H9 (cell line): ENCODE results near the gene EXOC3L1. TPM values are rescaled to one million over a fixed set of nuclear protein-coding genes. Genes with fewer than 3 reads are reported as not detected.

Experiments used
- DNase-seq: peaks from one replicate; pipeline ENCODE4 v3.0.0-alpha.2; 2017
- H2AFZ ChIP-seq: one replicate; pipeline ENCODE4 v1.6.1; 2013; ENCODE audit warnings: mild to moderate bottlenecking, low read length, control low read depth, moderate library complexity
- H2AK5ac ChIP-seq: 2 replicates; pipeline ENCODE4 v1.6.1; 2013; ENCODE audit warnings: low read length, control low read depth, mixed read lengths; ENCODE audit not compliant: insufficient read length
- H2BK120ac ChIP-seq: one replicate; pipeline ENCODE4 v1.6.1; 2013; ENCODE audit warnings: low read depth, mild to moderate bottlenecking, low read length, control low read depth, inconsistent platforms; ENCODE audit not compliant: poor library complexity, severe bottlenecking
- H2BK12ac ChIP-seq: 2 replicates; pipeline ENCODE4 v1.6.1; 2013; ENCODE audit warnings: low read length, control low read depth, mixed read lengths, low read depth; ENCODE audit not compliant: insufficient read length
- H2BK15ac ChIP-seq: 2 replicates; pipeline ENCODE4 v1.6.1; 2013; ENCODE audit warnings: low read depth, low read length, control low read depth
- H2BK20ac ChIP-seq: one replicate; pipeline ENCODE4 v1.6.1; 2013; ENCODE audit warnings: low read depth, mild to moderate bottlenecking, low read length, control low read depth, inconsistent platforms; ENCODE audit not compliant: poor library complexity, severe bottlenecking
- H2BK5ac ChIP-seq: 2 replicates; pipeline ENCODE4 v1.6.1; 2013; ENCODE audit warnings: low read length, control low read depth, mixed read lengths; ENCODE audit not compliant: insufficient read length
- H3K14ac ChIP-seq: 2 replicates; pipeline ENCODE4 v1.6.1; 2013; ENCODE audit warnings: low read length, control low read depth; ENCODE audit not compliant: insufficient read depth
- H3K18ac ChIP-seq: 2 replicates; pipeline ENCODE4 v1.6.1; 2013; ENCODE audit warnings: low read depth, mild to moderate bottlenecking, mixed read lengths, low read length, control low read depth; ENCODE audit not compliant: insufficient read length
- H3K23ac ChIP-seq: 2 replicates; pipeline ENCODE4 v1.6.1; 2013; ENCODE audit warnings: low read length, control low read depth, mixed read lengths, low read depth; ENCODE audit not compliant: insufficient read length
- H3K23me2 ChIP-seq: 2 replicates; pipeline ENCODE4 v1.6.1; 2013; ENCODE audit warnings: low read depth, mild to moderate bottlenecking, mixed read lengths, low read length, control low read depth; ENCODE audit not compliant: insufficient read length, poor library complexity, severe bottlenecking
- H3K27ac ChIP-seq: 2 replicates; pipeline ENCODE4 v1.5.1; 2013; ENCODE audit warnings: low read length, control low read depth, mixed read lengths, low read depth; ENCODE audit not compliant: insufficient read length
- H3K27me3 ChIP-seq: 2 replicates; pipeline ENCODE4 v1.6.1; 2013; ENCODE audit warnings: low read length, control low read depth, inconsistent platforms; ENCODE audit not compliant: insufficient read depth
- H3K4ac ChIP-seq: 2 replicates; pipeline ENCODE4 v1.6.1; 2013; ENCODE audit warnings: low read depth, mild to moderate bottlenecking, control low read depth, inconsistent platforms, low read length, moderate library complexity
- H3K4me1 ChIP-seq: 2 replicates; pipeline ENCODE4 v1.6.1; 2013; ENCODE audit warnings: low read length, control low read depth, inconsistent platforms; ENCODE audit not compliant: insufficient read depth
- H3K4me2 ChIP-seq: 2 replicates; pipeline ENCODE4 v1.6.1; 2013; ENCODE audit warnings: low read length, control low read depth, mixed read lengths; ENCODE audit not compliant: insufficient read length, insufficient read depth
- H3K56ac ChIP-seq: 2 replicates; pipeline ENCODE4 v1.6.1; 2013; ENCODE audit warnings: low read depth, mild to moderate bottlenecking, mixed read lengths, low read length, control low read depth; ENCODE audit not compliant: insufficient read length
- H3K79me1 ChIP-seq: 2 replicates; pipeline ENCODE4 v1.6.1; 2013; ENCODE audit warnings: low read depth, mild to moderate bottlenecking, moderate library complexity, low read length, control low read depth, inconsistent platforms; ENCODE audit not compliant: insufficient read depth, poor library complexity, severe bottlenecking
- H3K79me2 ChIP-seq: 2 replicates; pipeline ENCODE4 v1.6.1; 2013; ENCODE audit warnings: low read length, control low read depth, inconsistent platforms; ENCODE audit not compliant: insufficient read depth
- H3K9ac ChIP-seq: 2 replicates; pipeline ENCODE4 v1.6.1; 2013; ENCODE audit warnings: low read length, control low read depth, mixed read lengths; ENCODE audit not compliant: insufficient read length; ENCODE audit errors: extremely low read depth
- H3K9me3 ChIP-seq: one replicate; pipeline ENCODE4 v1.6.1; 2013; ENCODE audit warnings: low read depth, low read length, inconsistent platforms; ENCODE audit not compliant: control insufficient read depth
- H3T11ph ChIP-seq: one replicate; pipeline ENCODE4 v1.6.1; 2013; ENCODE audit warnings: mild to moderate bottlenecking, low read length, control low read depth, inconsistent platforms
- H4K20me1 ChIP-seq: one replicate; pipeline ENCODE4 v1.6.1; 2013; ENCODE audit not compliant: control insufficient read depth, insufficient read length, insufficient read depth
- H4K5ac ChIP-seq: 2 replicates; pipeline ENCODE4 v1.6.1; 2013; ENCODE audit warnings: low read depth, mild to moderate bottlenecking, mixed read lengths, low read length, control low read depth; ENCODE audit not compliant: insufficient read length
- H4K8ac ChIP-seq: replicated peaks from 2 replicates; pipeline ENCODE4 v1.6.1; 2013; ENCODE audit warnings: low read length, control low read depth, mixed read lengths, low read depth; ENCODE audit not compliant: insufficient read length
- H4K91ac ChIP-seq: 2 replicates; pipeline ENCODE4 v1.6.1; 2013; ENCODE audit warnings: low read depth, mild to moderate bottlenecking, moderate library complexity, mixed read lengths, low read length, control low read depth; ENCODE audit not compliant: insufficient read length
- H3K27ac Mint-ChIP-seq, 3 experiments: 2 replicates in 2 of 3; 3 replicates in 1 of 3; pipeline ENCODE4 v1.8.0; 2020 to 2021; ENCODE audit warnings: mixed read lengths in 3 of 3, mild to moderate bottlenecking in 1 of 3, moderate library complexity in 1 of 3
- H3K27me3 Mint-ChIP-seq: 2 replicates; pipeline ENCODE4 v1.8.0; 2021; ENCODE audit warnings: low read depth, mild to moderate bottlenecking, moderate library complexity, mixed read lengths
- H3K36me3 Mint-ChIP-seq, 3 experiments: 2 replicates in 2 of 3; 3 replicates in 1 of 3; pipeline ENCODE4 v1.8.0; 2020 to 2021; ENCODE audit warnings: low read depth in 3 of 3, mixed read lengths in 3 of 3; ENCODE audit not compliant: insufficient read depth in 1 of 3
- H3K4me1 Mint-ChIP-seq, 2 experiments: 2 replicates each; pipeline ENCODE4 v1.8.0; 2020; ENCODE audit warnings: mixed read lengths in 2 of 2
- H3K4me3 Mint-ChIP-seq, 2 experiments: 2 replicates in 1 of 2; 3 replicates in 1 of 2; pipeline ENCODE4 v1.8.0; 2020 to 2021; ENCODE audit warnings: mild to moderate bottlenecking in 2 of 2, mixed read lengths in 2 of 2, moderate library complexity in 1 of 2
- H3K9me3 Mint-ChIP-seq, 2 experiments: 2 replicates in 1 of 2; 3 replicates in 1 of 2; pipeline ENCODE4 v1.8.0; 2020; ENCODE audit warnings: mild to moderate bottlenecking in 2 of 2, mixed read lengths in 2 of 2, moderate library complexity in 1 of 2
- CTCF ChIP-seq: fragments of 200-600 bp; sonication (generic); conservative IDR thresholded peaks from 3 replicates; pipeline ENCODE4 v1.8.0; 2021; ENCODE audit warnings: antibody characterized with exemption, mild to moderate bottlenecking
- WGBS: extraction: QIAGEN DNeasy Blood & Tissue Kit; methylation state at CpG from one replicate; pipeline ENCODE4 v1.1.7; 2013; ENCODE audit warnings: missing lambda C conversion rate, low lambda C conversion rate, mixed read lengths; ENCODE audit not compliant: insufficient read length; ENCODE audit errors: extremely low coverage; 5-methylcytosine and 5-hydroxymethylcytosine counted together
- total RNA-seq: library from RNA; stranded (reverse); gene quantifications from 2 replicates; pipeline ENCODE4 v1.2.1, GENCODE V29; 2021

EXOC3L1 gene
- total RNA-seq, 1 experiment from 2014 or later: 3.3 TPM

GRCh38 chr16:67169011-67169451, 20.9 kb downstream of the EXOC3L1 start:
- WGBS: no CpG with 5 or more reads among the region's 9 CpGs
- H3K18ac ChIP-seq: no peak overlapping the region
- H4K8ac ChIP-seq: no peak overlapping the region
- no peaks in the 10 kb centered on the region for H3K9me3 ChIP-seq
- H3K27ac Mint-ChIP-seq: no peak overlapping the region
- no peak overlapping the region for H2AFZ ChIP-seq
- H2BK20ac ChIP-seq: no peak overlapping the region
- peaks cover 13% of the 10 kb centered on the region for H3K23me2 ChIP-seq
- no peak overlapping the region for H2BK120ac ChIP-seq
- no peak overlapping the region for H3K4ac ChIP-seq
- peak overlapping the region; percentile 62 to 87 for H3K4me3 Mint-ChIP-seq
- TF ChIP-seq CTCF: no peak
- H4K91ac ChIP-seq: no peak overlapping the region
- H4K5ac ChIP-seq: no peak overlapping the region
- peaks cover 0 to 3% of the 10 kb centered on the region in 2 experiments; a peak in 1 of 5 replicates for H3K9me3 Mint-ChIP-seq
- peaks cover 5% of the 10 kb centered on the region; the same call in 1 of the 2 replicates for H3K4me1 ChIP-seq
- no peaks in the 10 kb centered on the region for H4K20me1 ChIP-seq
- H3K9ac ChIP-seq: no peak overlapping the region
- no peak overlapping the region for H3K23ac ChIP-seq
- H3K4me2 ChIP-seq: peak overlapping the region; percentile 60
- H3K79me2 ChIP-seq: no peaks in the 10 kb centered on the region
- H3K14ac ChIP-seq: no peak overlapping the region
- no peak overlapping the region for H2BK12ac ChIP-seq
- H3K56ac ChIP-seq: no peak overlapping the region
- H2AK5ac ChIP-seq: no peak overlapping the region
- no peak overlapping the region for H2BK5ac ChIP-seq
- H3K36me3 Mint-ChIP-seq: peaks cover 0 to 2% (median 0%) of the 10 kb centered on the region in 3 experiments; a peak in 1 of 7 replicates
- no peak overlapping the region for H3K27ac ChIP-seq
- no peak overlapping the region for H3T11ph ChIP-seq
- H3K79me1 ChIP-seq: no peaks in the 10 kb centered on the region
- peaks cover 92% of the 10 kb centered on the region for H3K27me3 Mint-ChIP-seq
- peaks cover 72% of the 10 kb centered on the region for H3K27me3 ChIP-seq
- peaks cover 36 to 62% of the 10 kb centered on the region in 2 experiments for H3K4me1 Mint-ChIP-seq
- DNase-seq: peak; percentile 77
- H2BK15ac ChIP-seq: no peak overlapping the region
